ENCODE results near the gene CTNND2. TPM values are rescaled to one million over a fixed set of nuclear protein-coding genes. Genes with fewer than 3 reads are reported as not detected.

Gene CTNND2
- total RNA-seq, 4 donors from 2014 or later = 0.04 TPM; not detected in 3

GRCh38 chr5:11334404-11334803 lies 569.8 kb downstream of the CTNND2 start:
- no peaks in the 10 kb centered on the region for H3K27me3 ChIP-seq
- in situ Hi-C loops (cut with MboI; ENCODE audit: low sequenced_read_pairs in 4 of 4) = no loop called here
- TF ChIP-seq CTCF (IDR thresholded peaks at IDR 0.05 in 4 of 5, conservative IDR thresholded peaks at IDR 0.05 in 1 of 5) (no peak), POLR2A (IDR thresholded peaks at IDR 0.05) (no peak)
- intact Hi-C loops (cut with DNase I; ENCODE audit: low total_unique reads) = no loop called here
- DNase-seq (no peak), ATAC-seq (no peak)
- H3K4me3 ChIP-seq = no peak overlapping the region
- no peaks in the 10 kb centered on the region for H3K9me3 ChIP-seq
- no peaks in the 10 kb centered on the region for H3K36me3 ChIP-seq
- no peaks in the 10 kb centered on the region for H3K4me1 ChIP-seq
- no peak overlapping the region for H3K27ac ChIP-seq

DNA sequence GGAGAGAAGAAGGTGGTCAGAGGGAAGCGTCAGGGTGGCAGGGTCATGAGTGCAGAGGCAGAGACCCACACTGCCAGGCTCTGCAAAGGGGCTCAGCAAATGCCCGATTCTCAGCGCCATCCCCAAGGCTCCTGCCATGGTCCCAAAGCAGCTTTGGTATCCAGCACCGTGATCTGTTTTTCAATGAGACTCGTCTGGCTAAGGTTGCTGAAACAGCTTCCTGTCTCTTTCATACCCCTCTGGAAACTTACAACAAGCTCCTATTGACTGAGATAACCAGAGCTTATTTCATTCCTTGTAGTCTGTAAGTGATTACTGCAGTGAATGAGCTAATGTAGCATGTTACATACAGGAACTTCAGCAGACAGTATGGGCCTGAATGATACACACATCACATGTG lies 574.6 kb downstream of the CTNND2 start:
- DNase-seq (no peak), ATAC-seq (no peak)
- Histone ChIP-seq H3K27me3 (no peaks in the 10 kb centered on the region), H3K4me3 (no peak overlapping the region), H3K9me3 (no peaks in the 10 kb centered on the region), H3K36me3 (no peaks in the 10 kb centered on the region), H3K4me1 (no peaks in the 10 kb centered on the region), H3K27ac (no peak overlapping the region)
- intact Hi-C loops (cut with DNase I; ENCODE audit: low total_unique reads) (no loop called here), in situ Hi-C loops (cut with MboI; ENCODE audit: low sequenced_read_pairs in 4 of 4) (no loop called here)
- TF ChIP-seq POLR2A (IDR thresholded peaks at IDR 0.05) (no peak), CTCF (IDR thresholded peaks at IDR 0.05 in 4 of 5, conservative IDR thresholded peaks at IDR 0.05 in 1 of 5) (no peak)

GRCh38 chr5:11324521-11325289 lies 579.5 kb downstream of the CTNND2 start:
- ATAC-seq (no peak), DNase-seq (no peak)
- H3K27me3 ChIP-seq = no peaks in the 10 kb centered on the region
- TF ChIP-seq POLR2A (IDR thresholded peaks at IDR 0.05) (no peak), CTCF (IDR thresholded peaks at IDR 0.05 in 4 of 5, conservative IDR thresholded peaks at IDR 0.05 in 1 of 5) (no peak)
- in situ Hi-C loops (cut with MboI; ENCODE audit: low sequenced_read_pairs in 4 of 4) (no loop called here), intact Hi-C loops (cut with DNase I; ENCODE audit: low total_unique reads) (no loop called here)
- no peaks in the 10 kb centered on the region for H3K9me3 ChIP-seq
- H3K4me1 ChIP-seq = no peaks in the 10 kb centered on the region
- H3K4me3 ChIP-seq = no peak overlapping the region
- H3K36me3 ChIP-seq = no peaks in the 10 kb centered on the region
- no peak overlapping the region for H3K27ac ChIP-seq

DNA sequence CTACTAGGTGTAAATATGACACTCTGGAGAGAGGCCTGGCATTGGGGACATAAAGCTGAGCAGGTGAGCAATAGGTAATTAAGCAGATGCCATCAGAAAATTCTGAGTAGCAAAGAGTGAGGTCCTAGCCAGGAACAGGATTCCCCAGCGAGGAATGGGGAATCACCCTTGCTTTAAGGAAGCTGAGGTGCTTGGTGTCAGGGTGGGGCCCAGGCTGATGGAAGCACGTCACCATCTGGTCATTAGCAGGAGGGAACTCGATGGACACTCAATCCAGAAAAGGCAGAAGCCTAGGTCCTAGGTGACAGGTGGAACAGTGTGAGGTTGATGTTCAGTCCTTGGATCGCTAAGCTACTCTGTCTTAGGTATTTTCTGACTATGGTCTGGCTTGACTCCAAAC lies 580.5 kb downstream of the CTNND2 start:
- Histone ChIP-seq H3K27ac (no peak overlapping the region), H3K27me3 (no peaks in the 10 kb centered on the region), H3K36me3 (no peaks in the 10 kb centered on the region), H3K4me3 (no peak overlapping the region), H3K4me1 (no peaks in the 10 kb centered on the region), H3K9me3 (no peaks in the 10 kb centered on the region)
- intact Hi-C loops (cut with DNase I; ENCODE audit: low total_unique reads) (no loop called here), in situ Hi-C loops (cut with MboI; ENCODE audit: low sequenced_read_pairs in 4 of 4) (no loop called here)
- no peak for DNase-seq
- ATAC-seq = no peak
- TF ChIP-seq CTCF (IDR thresholded peaks at IDR 0.05 in 4 of 5, conservative IDR thresholded peaks at IDR 0.05 in 1 of 5) (no peak), POLR2A (IDR thresholded peaks at IDR 0.05) (no peak)

DNA sequence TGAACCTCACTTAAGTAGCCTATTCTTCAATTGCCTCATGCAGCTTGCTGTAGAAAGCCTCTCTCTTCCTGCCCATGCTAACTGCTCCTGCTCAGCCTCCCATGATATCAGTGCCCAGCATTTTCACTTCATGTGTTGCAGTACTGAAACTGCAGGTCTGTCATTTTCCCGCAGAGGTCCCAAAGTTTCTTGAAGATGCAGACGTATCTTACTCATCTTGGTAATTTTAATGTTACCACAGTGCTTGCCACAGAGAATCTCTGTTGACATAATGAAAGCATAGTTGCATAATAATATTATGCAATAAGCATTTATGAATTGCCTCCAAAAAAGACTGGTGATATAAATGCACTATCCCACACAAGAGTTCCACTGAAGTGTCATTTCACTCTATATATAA lies 582.1 kb downstream of the CTNND2 start:
- no peak overlapping the region for H3K4me3 ChIP-seq
- H3K36me3 ChIP-seq = no peaks in the 10 kb centered on the region
- in situ Hi-C loops (cut with MboI; ENCODE audit: low sequenced_read_pairs in 4 of 4) = no loop called here
- TF ChIP-seq CTCF (IDR thresholded peaks at IDR 0.05 in 4 of 5, conservative IDR thresholded peaks at IDR 0.05 in 1 of 5) (no peak), POLR2A (IDR thresholded peaks at IDR 0.05) (no peak)
- ATAC-seq = peak; percentile 50 to 55
- no peaks in the 10 kb centered on the region for H3K27me3 ChIP-seq
- H3K9me3 ChIP-seq = no peaks in the 10 kb centered on the region
- no peak for DNase-seq
- no peak overlapping the region for H3K27ac ChIP-seq
- no peaks in the 10 kb centered on the region for H3K4me1 ChIP-seq
- intact Hi-C loops (cut with DNase I; ENCODE audit: low total_unique reads) = no loop called here
